WERI-Rb-1 (cell line): ENCODE measurements around the gene CLPSL2.

Source experiments
- DNase-seq: peaks from one replicate; pipeline ENCODE4 v3.0.0-alpha.2; 2020
- H3K27ac ChIP-seq: fragments of 250-450 bp; sonication (Bioruptor Pico); 2 replicates; pipeline ENCODE4 v1.5.1; 2020; ENCODE audit warnings: mild to moderate bottlenecking, moderate library complexity
- H3K27me3 ChIP-seq: fragments of 250-450 bp; sonication (Bioruptor Pico); 2 replicates; pipeline ENCODE4 v1.5.1; 2021; ENCODE audit warnings: mild to moderate bottlenecking, low read depth, moderate library complexity; ENCODE audit not compliant: insufficient read depth, severe bottlenecking
- H3K36me3 ChIP-seq: fragments of 250-450 bp; sonication (Bioruptor Pico); 2 replicates; pipeline ENCODE4 v1.5.1; 2020; ENCODE audit warnings: mild to moderate bottlenecking, moderate library complexity
- H3K4me3 ChIP-seq: 2 replicates; pipeline ENCODE4 v1.5.1; 2011; ENCODE audit warnings: low read depth, mild to moderate bottlenecking, control low read depth, low read length
- H3K9me3 ChIP-seq: fragments of 250-450 bp; sonication (Bioruptor Pico); 2 replicates; pipeline ENCODE4 v1.5.1; 2021; ENCODE audit warnings: mild to moderate bottlenecking, moderate library complexity; ENCODE audit not compliant: severe bottlenecking
- TF ChIP-seq, protein P1 (sequence below): IDR thresholded peaks from 2 replicates; pipeline ENCODE4 v1.5.1; 2011; ENCODE audit warnings: low read depth, mild to moderate bottlenecking, control low read depth, inconsistent platforms, low read length

The CLPSL2 gene

GRCh38 chr6:35745509-35745908 is 30.9 kb upstream of the CLPSL2 start:
- no peak for DNase-seq
- TF ChIP-seq, protein P1, sequence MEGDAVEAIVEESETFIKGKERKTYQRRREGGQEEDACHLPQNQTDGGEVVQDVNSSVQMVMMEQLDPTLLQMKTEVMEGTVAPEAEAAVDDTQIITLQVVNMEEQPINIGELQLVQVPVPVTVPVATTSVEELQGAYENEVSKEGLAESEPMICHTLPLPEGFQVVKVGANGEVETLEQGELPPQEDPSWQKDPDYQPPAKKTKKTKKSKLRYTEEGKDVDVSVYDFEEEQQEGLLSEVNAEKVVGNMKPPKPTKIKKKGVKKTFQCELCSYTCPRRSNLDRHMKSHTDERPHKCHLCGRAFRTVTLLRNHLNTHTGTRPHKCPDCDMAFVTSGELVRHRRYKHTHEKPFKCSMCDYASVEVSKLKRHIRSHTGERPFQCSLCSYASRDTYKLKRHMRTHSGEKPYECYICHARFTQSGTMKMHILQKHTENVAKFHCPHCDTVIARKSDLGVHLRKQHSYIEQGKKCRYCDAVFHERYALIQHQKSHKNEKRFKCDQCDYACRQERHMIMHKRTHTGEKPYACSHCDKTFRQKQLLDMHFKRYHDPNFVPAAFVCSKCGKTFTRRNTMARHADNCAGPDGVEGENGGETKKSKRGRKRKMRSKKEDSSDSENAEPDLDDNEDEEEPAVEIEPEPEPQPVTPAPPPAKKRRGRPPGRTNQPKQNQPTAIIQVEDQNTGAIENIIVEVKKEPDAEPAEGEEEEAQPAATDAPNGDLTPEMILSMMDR, result no peak
- Histone ChIP-seq H3K9me3 (peaks cover 9% of the 10 kb centered on the region), H3K27ac (no peak overlapping the region), H3K4me3 (no peak overlapping the region), H3K36me3 (no peaks in the 10 kb centered on the region), H3K27me3 (no peaks in the 10 kb centered on the region)

DNA sequence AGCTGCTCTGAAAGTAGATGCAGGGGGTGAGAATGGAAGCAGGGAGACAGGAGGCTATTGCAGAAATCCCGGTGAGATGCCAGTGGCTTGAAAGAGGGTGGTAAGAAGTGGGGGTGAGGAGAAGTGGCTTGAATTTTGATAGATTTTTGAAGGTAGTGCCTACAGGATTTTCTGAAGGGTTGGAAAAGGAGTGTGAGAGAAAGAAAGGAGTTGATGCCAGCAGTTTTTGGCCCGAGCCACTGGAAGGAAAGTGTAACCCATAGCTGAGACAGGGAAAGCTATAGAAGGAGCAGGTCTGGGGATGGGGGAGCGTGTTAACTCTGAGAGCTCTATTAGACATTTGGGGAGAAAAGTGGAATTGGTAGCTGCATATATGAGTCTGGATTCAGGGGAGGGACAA is 29.9 kb upstream of the CLPSL2 start:
- Histone ChIP-seq H3K4me3 (no peak overlapping the region), H3K27me3 (no peaks in the 10 kb centered on the region), H3K36me3 (no peaks in the 10 kb centered on the region), H3K9me3 (peaks cover 9% of the 10 kb centered on the region), H3K27ac (no peak overlapping the region)
- TF ChIP-seq, protein P1, result no peak
- DNase-seq, result no peak

DNA sequence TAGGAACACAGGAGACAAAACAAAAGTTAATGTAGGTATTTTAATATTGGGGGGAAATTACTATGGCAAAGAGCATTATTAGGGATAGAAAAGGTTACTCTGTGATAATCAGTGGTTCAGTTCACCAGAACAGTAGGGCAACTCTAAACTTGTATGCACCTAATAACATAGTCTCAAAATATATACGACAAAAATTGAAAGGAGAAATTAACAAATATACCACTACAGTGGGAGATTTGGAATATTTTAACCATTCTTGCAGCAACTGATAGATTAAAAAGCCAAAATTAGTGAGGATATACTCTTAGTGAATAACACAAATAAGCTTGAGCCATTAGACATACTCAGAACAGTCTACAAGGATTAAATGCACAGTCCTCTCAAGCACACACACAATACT is 28.5 kb upstream of the CLPSL2 start:
- no peak overlapping the region for H3K27ac ChIP-seq
- no peaks in the 10 kb centered on the region for H3K36me3 ChIP-seq
- no peak for DNase-seq
- no peak overlapping the region for H3K4me3 ChIP-seq
- H3K27me3 ChIP-seq, result no peaks in the 10 kb centered on the region
- peaks cover 9% of the 10 kb centered on the region for H3K9me3 ChIP-seq
- TF ChIP-seq, protein P1, result no peak

DNA sequence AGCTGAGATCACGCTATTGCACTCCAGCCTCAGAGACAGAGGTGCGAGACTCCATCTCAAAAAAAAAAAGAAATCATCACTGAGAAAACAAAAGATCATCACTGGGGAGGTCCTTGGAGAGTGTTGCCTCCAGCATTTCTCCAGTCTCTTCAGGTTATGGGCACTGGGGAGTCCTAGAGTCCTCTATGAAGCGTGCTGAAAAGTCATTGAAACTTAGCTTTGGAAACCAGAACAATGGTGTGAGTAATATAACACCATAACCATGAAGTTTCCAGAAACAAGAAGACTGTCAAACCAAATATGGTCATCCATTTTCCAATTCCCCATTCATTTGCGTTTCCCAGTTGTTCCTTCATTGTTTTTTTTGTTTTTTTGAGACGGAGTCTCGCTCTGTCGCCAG is 25.8 kb upstream of the CLPSL2 start:
- H3K27me3 ChIP-seq, result no peaks in the 10 kb centered on the region
- no peak for DNase-seq
- H3K27ac ChIP-seq, result no peak overlapping the region
- TF ChIP-seq, protein P1, result no peak
- H3K9me3 ChIP-seq, result peaks cover 9% of the 10 kb centered on the region
- no peak overlapping the region for H3K4me3 ChIP-seq
- H3K36me3 ChIP-seq, result no peaks in the 10 kb centered on the region

DNA sequence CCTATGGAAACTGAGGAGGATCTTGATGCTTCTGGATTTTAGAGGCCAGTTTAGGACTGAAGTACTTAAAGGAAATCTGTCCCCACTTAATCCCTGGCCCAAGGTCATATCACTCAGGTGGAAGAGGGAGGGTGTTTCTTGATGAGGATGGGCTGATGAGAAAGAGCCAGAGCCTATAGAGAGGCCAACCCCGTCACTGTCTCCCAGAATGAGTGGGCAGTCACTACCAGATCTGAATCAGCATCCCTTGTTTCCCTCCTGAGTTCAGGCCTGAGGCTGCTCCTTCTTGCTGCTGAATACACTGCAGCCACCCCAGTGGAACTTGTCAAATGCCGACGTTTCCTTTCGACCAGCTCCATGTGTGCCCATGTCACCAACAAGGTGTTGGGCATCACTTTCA is 24.8 kb upstream of the CLPSL2 start:
- no peak overlapping the region for H3K27ac ChIP-seq
- H3K4me3 ChIP-seq, result no peak overlapping the region
- DNase-seq, result no peak
- H3K36me3 ChIP-seq, result no peaks in the 10 kb centered on the region
- TF ChIP-seq, protein P1, result no peak
- H3K9me3 ChIP-seq, result peaks cover 9% of the 10 kb centered on the region
- H3K27me3 ChIP-seq, result no peaks in the 10 kb centered on the region

GRCh38 chr6:35752330-35752729 is 24.1 kb upstream of the CLPSL2 start:
- no peak overlapping the region for H3K27ac ChIP-seq
- TF ChIP-seq, protein P1, result no peak
- H3K36me3 ChIP-seq, result no peaks in the 10 kb centered on the region
- H3K27me3 ChIP-seq, result no peaks in the 10 kb centered on the region
- H3K4me3 ChIP-seq, result no peak overlapping the region
- H3K9me3 ChIP-seq, result peaks cover 9% of the 10 kb centered on the region
- DNase-seq, result no peak
